GM12864 (cell line): Measurements from ENCODE around the gene B3GAT1.
"Not testable (repeated sequence)": the region's sequence is repeated elsewhere in the genome, so short reads cannot be mapped to it uniquely, and the experiment has no call there.

ENCODE experiments used
- DNase-seq: peaks from one replicate; pipeline ENCODE4 v3.0.0-alpha.2; 2011; ENCODE audit warnings: low read depth
- H3K4me3 ChIP-seq: 2 replicates; pipeline ENCODE4 v1.5.1; 2011; ENCODE audit warnings: mild to moderate bottlenecking, low read depth, low read length, control low read depth
- TF ChIP-seq, protein P1 (sequence below): IDR thresholded peaks from 2 replicates; pipeline ENCODE4 v1.5.1; 2011; ENCODE audit warnings: low read depth, mild to moderate bottlenecking, moderate library complexity, low read length, control low read depth, inconsistent platforms; ENCODE audit errors: missing control alignments

Gene B3GAT1

DNA sequence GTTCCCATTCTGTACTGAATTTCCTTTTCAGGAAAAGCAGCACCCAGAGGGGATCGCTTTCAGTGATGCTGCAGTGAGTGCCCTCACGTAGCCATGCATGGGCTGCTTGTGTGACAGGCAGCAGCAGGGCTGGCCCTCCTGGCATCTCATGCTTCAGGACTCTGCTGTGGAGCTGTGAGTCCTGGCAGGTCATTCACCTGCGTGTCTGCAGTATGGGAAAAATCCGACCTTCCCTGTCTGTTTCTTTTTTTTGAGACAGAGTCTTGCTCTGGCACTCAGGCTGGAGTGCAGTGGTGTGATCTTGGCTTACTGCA, 66.8 kb downstream of the B3GAT1 start:
- DNase-seq: no peak
- TF ChIP-seq, protein P1, sequence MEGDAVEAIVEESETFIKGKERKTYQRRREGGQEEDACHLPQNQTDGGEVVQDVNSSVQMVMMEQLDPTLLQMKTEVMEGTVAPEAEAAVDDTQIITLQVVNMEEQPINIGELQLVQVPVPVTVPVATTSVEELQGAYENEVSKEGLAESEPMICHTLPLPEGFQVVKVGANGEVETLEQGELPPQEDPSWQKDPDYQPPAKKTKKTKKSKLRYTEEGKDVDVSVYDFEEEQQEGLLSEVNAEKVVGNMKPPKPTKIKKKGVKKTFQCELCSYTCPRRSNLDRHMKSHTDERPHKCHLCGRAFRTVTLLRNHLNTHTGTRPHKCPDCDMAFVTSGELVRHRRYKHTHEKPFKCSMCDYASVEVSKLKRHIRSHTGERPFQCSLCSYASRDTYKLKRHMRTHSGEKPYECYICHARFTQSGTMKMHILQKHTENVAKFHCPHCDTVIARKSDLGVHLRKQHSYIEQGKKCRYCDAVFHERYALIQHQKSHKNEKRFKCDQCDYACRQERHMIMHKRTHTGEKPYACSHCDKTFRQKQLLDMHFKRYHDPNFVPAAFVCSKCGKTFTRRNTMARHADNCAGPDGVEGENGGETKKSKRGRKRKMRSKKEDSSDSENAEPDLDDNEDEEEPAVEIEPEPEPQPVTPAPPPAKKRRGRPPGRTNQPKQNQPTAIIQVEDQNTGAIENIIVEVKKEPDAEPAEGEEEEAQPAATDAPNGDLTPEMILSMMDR: no peak

DNA sequence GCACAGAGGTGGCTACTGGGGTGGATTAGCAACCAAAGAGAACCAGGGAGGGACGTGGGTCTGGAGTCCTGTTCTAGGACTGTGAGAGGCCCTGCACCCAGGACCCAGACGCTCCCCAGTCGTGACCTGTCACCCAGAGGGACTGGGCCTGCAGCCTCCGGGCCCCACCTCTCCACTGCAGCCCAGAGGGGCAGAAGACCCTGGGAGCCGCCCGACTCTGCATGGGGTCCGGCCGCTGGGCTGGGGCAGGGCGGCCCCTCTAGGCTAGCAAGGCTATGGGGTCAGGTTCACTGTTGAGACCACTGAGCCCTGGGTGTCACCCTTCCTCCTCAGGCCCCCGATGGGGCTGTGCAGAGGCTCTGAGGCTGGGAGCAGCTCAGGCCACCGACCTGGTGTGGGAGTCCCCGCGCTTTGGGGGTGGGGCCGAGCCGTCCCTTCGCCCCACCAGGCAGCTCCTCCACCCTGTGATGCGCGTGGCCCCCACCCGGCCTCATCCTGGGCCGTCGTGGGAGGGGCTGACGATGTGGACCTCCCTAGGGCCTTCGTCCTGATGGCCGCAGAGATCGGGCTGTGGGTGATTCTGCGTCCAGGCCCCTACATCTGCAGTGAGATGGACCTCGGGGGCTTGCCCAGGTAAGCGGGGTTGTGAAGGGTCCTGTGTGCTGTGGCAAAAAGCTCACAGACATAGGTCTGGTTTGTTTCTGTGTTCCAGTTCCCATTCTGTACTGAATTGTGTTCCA, 67.4 kb downstream of the B3GAT1 start:
- H3K4me3 ChIP-seq, DNase-seq: not testable (repeated sequence)

More for the DNA sequence above, 66.8 kb downstream of the B3GAT1 start:
- no peak overlapping the region for H3K4me3 ChIP-seq

DNA sequence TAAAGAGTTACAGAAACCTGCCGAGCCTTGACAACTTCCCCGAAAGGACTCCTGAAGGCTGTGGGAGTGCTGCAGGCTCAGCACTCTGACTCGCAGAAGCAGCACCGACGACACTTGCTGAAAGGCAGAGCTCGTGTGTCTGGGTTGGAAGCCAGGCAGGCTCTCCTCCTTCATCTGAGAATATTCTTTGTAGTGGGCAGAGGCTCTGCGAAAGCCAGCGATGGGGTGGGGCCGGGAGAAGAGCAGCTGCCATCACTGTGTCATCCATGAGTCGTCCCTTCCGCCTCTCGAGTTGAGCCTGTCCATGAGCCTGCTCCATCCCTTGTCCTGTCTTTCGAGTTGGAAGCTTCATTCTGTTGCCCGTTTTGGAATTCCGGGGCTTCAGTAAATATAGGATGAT, 68.4 kb downstream of the B3GAT1 start:
- H3K4me3 ChIP-seq: no peak overlapping the region
- no peak for DNase-seq
- TF ChIP-seq, protein P1: no peak

DNA sequence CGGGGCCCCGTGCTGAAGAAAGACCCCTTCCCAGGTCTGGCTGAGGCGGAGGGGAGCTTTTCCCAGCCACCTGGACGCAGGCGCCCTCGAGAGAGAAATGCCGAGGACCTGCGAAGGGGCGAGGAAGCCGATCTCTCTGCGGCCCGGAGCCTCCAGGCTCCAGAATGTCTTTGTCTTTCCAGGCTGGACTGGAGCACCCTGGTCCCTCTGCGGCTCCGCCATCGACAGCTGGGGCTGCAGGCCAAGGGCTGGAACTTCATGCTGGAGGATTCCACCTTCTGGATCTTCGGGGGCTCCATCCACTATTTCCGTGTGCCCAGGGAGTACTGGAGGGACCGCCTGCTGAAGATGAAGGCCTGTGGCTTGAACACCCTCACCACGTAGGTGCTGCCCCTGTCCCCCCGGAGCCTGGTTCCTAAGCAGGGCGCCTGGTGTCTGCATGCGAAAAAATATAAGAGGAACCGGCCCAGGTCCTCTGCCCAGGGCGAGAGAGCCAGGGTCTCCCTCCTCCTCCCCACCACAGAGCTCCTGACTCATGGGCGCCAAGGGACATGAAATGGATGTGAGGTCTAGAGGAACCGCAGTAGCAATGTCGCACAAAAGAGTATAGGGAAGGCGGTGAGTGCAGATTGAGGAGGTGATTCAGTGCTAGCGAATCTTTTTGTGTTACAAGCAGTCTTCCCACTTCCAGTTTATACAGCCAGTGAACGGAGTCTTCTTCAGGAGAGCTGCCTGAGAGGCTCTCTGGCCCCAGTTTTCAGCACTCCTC, 69.3 kb downstream of the B3GAT1 start:
- TF ChIP-seq, protein P1: no peak
- no peak for DNase-seq
- H3K4me3 ChIP-seq: no peak overlapping the region

DNA sequence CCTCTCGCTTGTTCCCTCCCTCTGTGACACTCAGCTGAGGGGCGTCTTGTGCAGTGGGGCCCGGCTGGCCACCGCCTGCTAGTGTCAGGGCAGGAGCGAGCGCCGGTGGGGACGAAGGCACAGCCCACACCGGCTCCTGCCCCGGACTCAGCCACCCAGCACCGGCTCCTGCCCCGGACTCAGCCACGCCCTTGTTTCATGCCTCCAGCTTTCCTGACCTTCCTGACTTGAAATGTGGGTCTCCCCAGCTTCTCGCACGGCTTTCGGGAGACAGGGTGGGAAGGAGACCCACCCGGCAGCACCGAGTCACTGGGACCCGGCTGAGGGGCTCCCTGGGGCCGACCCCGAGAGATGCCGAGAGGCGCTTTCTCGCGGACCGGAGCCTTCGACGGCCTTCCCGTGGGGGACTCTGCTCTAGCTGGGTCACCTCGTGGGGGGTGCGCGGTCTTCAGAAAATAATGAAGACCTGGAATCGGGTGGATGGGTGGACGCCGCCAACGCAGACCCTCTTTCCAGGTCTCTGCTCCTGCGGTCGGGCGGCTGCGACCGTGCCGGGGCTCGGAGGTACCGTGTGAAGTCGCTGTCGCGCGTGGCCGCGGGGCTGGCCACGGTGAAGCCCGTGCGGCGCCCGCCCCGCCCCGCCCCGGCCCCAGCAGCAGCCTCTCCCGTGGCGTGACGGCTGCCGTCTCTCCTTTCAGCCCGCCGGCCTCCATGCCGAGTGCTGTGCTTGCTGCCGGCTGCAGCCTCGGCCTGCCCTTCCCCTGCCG, 70.1 kb downstream of the B3GAT1 start:
- TF ChIP-seq, protein P1: no peak
- H3K4me3 ChIP-seq: no peak overlapping the region
- DNase-seq: no peak

DNA sequence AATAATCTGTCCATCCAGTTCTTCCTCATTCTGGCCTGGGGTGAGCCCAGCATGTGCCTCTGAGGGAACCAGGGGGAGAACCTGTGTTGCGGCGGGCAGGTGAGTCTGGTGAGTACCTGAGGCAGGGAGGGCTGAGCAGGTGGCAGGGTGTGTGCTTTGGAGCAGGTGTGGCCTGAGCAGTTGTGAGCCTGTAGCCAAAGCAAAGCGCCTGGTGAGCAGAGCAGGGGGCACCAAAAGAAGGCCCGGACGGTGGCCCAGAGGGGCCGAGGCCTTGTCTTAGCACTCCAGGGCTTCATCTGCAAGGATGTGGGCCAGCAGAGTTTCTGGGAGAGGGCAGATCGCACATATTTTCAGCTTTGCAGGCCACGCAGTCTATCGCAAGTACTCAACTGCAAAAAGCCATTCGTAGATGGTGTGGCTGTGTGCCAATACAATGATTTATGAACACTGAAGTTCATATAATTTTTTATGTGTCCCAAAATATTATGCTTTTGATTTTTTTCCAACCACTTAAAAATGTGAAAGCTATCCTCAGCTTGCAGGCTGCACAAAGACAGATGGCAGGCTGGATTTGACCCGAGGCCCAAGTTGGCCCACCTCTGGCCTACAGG, 71.6 kb downstream of the B3GAT1 start:
- TF ChIP-seq, protein P1: no peak
- no peak for DNase-seq
- no peak overlapping the region for H3K4me3 ChIP-seq

DNA sequence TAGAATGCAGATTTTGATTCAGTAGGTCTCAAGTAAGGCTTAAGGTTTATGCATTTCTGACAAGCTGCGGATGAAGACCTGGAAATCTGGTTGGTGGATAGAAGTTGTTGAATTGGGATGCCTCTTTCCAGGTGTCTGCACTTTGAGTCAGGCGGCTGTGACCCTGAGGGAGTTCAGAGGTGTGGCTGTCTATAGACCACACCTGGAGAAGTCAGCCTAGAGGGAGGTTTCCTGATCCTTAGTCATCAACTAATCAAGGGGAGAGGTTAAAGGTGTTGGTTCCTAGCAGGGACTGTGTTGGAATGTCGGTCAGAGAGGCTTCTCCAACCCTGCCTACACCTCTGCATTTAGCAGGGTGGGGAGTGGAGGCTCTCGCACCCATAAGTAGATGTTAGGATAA, 72.3 kb downstream of the B3GAT1 start:
- no peak for DNase-seq
- TF ChIP-seq, protein P1: no peak
- no peak overlapping the region for H3K4me3 ChIP-seq
